SK-N-SH (cell line): Measurements from ENCODE around the gene AHRR.

Source experiments
- POLR2AphosphoS5 ChIP-seq: IDR thresholded peaks from 2 replicates; pipeline ENCODE4 v1.6.1; 2012; ENCODE audit warnings: low read depth, low read length
- TF ChIP-seq, protein P1 (sequence below): fragments of 200-600 bp; sonication (generic); IDR thresholded peaks from 2 replicates; pipeline ENCODE4 v1.6.1; 2017; ENCODE audit warnings: antibody characterized with exemption, mild to moderate bottlenecking, moderate library complexity

DNA sequence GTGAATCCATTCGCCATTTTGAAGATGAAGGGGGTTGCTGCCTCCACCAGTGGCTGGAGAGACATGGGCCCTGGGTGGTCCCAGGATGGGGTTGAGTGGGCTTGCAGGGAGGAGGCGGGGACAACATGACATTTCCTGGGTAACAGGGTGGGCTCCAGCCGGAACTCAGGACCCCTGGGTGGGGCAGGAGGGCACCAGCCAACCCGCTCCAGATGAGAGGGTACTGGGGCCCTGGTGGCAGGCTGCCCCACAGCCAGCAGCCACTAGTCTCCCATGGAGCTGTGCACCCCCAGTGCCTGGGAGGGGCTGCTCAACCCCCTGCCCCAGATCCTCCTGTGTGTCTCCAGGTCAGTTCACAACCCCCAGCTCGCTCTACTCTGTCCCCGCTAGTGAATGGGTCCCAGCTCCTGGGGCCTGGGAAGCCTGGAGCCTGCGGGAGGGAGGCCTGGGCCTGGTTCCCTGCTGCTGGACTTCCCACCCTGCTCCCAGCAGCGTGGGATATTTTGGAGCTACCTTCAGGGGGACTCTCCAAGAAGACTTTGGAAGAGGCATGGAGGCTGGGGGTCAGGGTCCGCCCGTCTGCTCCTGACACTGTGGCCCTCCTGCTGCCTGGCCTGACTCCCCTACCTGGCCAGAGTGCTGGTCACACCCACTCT is 55.9 kb downstream of the AHRR start:
- TF ChIP-seq, protein P1, sequence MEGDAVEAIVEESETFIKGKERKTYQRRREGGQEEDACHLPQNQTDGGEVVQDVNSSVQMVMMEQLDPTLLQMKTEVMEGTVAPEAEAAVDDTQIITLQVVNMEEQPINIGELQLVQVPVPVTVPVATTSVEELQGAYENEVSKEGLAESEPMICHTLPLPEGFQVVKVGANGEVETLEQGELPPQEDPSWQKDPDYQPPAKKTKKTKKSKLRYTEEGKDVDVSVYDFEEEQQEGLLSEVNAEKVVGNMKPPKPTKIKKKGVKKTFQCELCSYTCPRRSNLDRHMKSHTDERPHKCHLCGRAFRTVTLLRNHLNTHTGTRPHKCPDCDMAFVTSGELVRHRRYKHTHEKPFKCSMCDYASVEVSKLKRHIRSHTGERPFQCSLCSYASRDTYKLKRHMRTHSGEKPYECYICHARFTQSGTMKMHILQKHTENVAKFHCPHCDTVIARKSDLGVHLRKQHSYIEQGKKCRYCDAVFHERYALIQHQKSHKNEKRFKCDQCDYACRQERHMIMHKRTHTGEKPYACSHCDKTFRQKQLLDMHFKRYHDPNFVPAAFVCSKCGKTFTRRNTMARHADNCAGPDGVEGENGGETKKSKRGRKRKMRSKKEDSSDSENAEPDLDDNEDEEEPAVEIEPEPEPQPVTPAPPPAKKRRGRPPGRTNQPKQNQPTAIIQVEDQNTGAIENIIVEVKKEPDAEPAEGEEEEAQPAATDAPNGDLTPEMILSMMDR, result no peak
- TF ChIP-seq POLR2AphosphoS5, result no peak
